ENCODE results near the gene ZNF414. TPM values are rescaled to one million over a fixed set of nuclear protein-coding genes. Genes with fewer than 3 reads are reported as not detected.

ZNF414 gene
- total and polyA plus RNA-seq, 2 experiments from 2014 or later: 27.4 to 45.0 TPM

DNA sequence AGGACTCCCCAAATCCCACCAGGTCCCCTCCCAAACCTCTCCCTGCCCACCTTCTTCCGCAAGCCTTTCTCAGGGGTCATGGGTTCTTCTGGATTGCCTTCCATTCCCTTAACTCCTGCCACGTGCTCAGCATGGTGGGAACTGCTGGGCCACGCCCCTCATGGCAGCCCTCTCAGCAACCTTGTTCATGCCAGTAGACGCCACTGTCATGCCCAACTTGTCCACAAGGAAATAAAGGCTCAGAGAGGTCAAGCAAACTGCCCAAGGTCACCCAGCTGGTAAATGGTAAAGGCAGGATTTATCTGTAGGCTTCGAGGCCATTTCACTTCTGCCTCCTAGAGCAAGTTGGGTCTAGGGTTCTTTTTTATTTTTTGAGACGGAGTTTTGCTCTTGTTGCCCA is 22.4 kb downstream of the ZNF414 start:
- Histone ChIP-seq H3K36me3 (ENCODE audit: insufficient read depth) (peaks cover 13% of the 10 kb centered on the region), H3K4me3 (no peak overlapping the region), H4K20me1 (replicated peaks; ENCODE audit: insufficient read depth) (peaks cover 11% of the 10 kb centered on the region; the same call in 1 of the 2 replicates), H3K27ac (ENCODE audit: low read depth) (0 out of 2 replicates have a peak overlapping the region, but pooled peaks have one; percentile 12), H3F3A (replicated peaks; ENCODE audit: low read depth) (peaks cover 39% of the 10 kb centered on the region), H3K4me1 (ENCODE audit: insufficient read depth) (no peaks in the 10 kb centered on the region), H3K9me2 (ENCODE audit: insufficient read depth) (no peaks in the 10 kb centered on the region), H3K27me3 (ENCODE audit: insufficient read depth) (no peaks in the 10 kb centered on the region), H3K4me2 (no peak overlapping the region), H2AFZ (no peak overlapping the region), H3K79me2 (replicated peaks; ENCODE audit: insufficient read depth) (no peaks in the 10 kb centered on the region)
- peak; percentile 18 for ATAC-seq
- Mint-ChIP-seq H3K27ac (no peak overlapping the region), H3K9me3 (no peaks in the 10 kb centered on the region; the same call in 2 of the 3 replicates), H3K4me3 (no peak overlapping the region), H3K4me1 (peaks cover 19% of the 10 kb centered on the region), H3K27me3 (ENCODE audit: insufficient read depth, low read depth, poor library complexity) (peaks cover 18% of the 10 kb centered on the region), H3K36me3 (ENCODE audit: low read depth) (peaks cover 37% of the 10 kb centered on the region)
- peak; percentile 65 for DNase-seq (ENCODE audit: low spot score)
- no peak for TF ChIP-seq CREB1 (CRISPR knock-in tag; IDR thresholded peaks at IDR 0.05; ENCODE audit: low read depth)
- no peak for TF ChIP-seq POLR2AphosphoS5 (IDR thresholded peaks at IDR 0.05; ENCODE audit: low read depth)
- TF ChIP-seq, protein P1, sequence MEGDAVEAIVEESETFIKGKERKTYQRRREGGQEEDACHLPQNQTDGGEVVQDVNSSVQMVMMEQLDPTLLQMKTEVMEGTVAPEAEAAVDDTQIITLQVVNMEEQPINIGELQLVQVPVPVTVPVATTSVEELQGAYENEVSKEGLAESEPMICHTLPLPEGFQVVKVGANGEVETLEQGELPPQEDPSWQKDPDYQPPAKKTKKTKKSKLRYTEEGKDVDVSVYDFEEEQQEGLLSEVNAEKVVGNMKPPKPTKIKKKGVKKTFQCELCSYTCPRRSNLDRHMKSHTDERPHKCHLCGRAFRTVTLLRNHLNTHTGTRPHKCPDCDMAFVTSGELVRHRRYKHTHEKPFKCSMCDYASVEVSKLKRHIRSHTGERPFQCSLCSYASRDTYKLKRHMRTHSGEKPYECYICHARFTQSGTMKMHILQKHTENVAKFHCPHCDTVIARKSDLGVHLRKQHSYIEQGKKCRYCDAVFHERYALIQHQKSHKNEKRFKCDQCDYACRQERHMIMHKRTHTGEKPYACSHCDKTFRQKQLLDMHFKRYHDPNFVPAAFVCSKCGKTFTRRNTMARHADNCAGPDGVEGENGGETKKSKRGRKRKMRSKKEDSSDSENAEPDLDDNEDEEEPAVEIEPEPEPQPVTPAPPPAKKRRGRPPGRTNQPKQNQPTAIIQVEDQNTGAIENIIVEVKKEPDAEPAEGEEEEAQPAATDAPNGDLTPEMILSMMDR (conservative IDR thresholded peaks at IDR 0.05; ENCODE audit: low read depth in 2 of 2): peak in 1 of 2 experiments; percentile 46; a peak in 2 of 4 replicates
- TF ChIP-seq ZNF114 (CRISPR knock-in tag; IDR thresholded peaks at IDR 0.05): no peak
- TF ChIP-seq, protein P2, sequence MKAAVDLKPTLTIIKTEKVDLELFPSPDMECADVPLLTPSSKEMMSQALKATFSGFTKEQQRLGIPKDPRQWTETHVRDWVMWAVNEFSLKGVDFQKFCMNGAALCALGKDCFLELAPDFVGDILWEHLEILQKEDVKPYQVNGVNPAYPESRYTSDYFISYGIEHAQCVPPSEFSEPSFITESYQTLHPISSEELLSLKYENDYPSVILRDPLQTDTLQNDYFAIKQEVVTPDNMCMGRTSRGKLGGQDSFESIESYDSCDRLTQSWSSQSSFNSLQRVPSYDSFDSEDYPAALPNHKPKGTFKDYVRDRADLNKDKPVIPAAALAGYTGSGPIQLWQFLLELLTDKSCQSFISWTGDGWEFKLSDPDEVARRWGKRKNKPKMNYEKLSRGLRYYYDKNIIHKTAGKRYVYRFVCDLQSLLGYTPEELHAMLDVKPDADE (IDR thresholded peaks at IDR 0.05): no peak
- TF ChIP-seq EZH2 (IDR thresholded peaks at IDR 0.05; ENCODE audit: low read depth, unreplicated experiment): no peak
- no peak for TF ChIP-seq ZNF331 (CRISPR knock-in tag; IDR thresholded peaks at IDR 0.05; ENCODE audit: low read depth)
- TF ChIP-seq, protein P3, sequence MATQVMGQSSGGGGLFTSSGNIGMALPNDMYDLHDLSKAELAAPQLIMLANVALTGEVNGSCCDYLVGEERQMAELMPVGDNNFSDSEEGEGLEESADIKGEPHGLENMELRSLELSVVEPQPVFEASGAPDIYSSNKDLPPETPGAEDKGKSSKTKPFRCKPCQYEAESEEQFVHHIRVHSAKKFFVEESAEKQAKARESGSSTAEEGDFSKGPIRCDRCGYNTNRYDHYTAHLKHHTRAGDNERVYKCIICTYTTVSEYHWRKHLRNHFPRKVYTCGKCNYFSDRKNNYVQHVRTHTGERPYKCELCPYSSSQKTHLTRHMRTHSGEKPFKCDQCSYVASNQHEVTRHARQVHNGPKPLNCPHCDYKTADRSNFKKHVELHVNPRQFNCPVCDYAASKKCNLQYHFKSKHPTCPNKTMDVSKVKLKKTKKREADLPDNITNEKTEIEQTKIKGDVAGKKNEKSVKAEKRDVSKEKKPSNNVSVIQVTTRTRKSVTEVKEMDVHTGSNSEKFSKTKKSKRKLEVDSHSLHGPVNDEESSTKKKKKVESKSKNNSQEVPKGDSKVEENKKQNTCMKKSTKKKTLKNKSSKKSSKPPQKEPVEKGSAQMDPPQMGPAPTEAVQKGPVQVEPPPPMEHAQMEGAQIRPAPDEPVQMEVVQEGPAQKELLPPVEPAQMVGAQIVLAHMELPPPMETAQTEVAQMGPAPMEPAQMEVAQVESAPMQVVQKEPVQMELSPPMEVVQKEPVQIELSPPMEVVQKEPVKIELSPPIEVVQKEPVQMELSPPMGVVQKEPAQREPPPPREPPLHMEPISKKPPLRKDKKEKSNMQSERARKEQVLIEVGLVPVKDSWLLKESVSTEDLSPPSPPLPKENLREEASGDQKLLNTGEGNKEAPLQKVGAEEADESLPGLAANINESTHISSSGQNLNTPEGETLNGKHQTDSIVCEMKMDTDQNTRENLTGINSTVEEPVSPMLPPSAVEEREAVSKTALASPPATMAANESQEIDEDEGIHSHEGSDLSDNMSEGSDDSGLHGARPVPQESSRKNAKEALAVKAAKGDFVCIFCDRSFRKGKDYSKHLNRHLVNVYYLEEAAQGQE (IDR thresholded peaks at IDR 0.05; ENCODE audit: unreplicated experiment): no peak
- TF ChIP-seq STAT1 (IDR thresholded peaks at IDR 0.05; ENCODE audit: unreplicated experiment): no peak
